ENCODE measurements around the gene PASK. TPM values are rescaled to one million over a fixed set of nuclear protein-coding genes. Genes with fewer than 3 reads are reported as not detected.

Gene PASK
- total and polyA plus RNA-seq, 2 of the 4 experiments (the other 2 are of a cell fraction) = 4.1 TPM

- no peak for ATAC-seq (ENCODE audit: low read depth)
Measured at GRCh38 chr2:241062389-241063092, 86.7 kb downstream of the PASK start.

More at GRCh38 chr2:241062389-241063092, 86.7 kb downstream of the PASK start:
- no peaks in the 10 kb centered on the region for H3K9me3 ChIP-seq (ENCODE audit: control insufficient read depth, insufficient read depth, low read length)
- BruUV-seq (replicated peaks) = no TSS peak
- H3K9me1 ChIP-seq (ENCODE audit: insufficient read depth, low read length) = no peaks in the 10 kb centered on the region
- DNase-seq = no peak
- no peak overlapping the region for H4K8ac ChIP-seq (ENCODE audit: low read depth in 2 of 2, low read length in 2 of 2)
- no peak overlapping the region for H4K91ac ChIP-seq (ENCODE audit: insufficient read depth, low read depth, low read length)
- intact Hi-C loops (cut with micrococcal nuclease) = loop anchor here (5.0 kb wide), 1 partner anchor 150 kb away; no protein-coding TSS in a partner anchor
- no peak overlapping the region for H2BK120ac ChIP-seq (ENCODE audit: low read depth, low read length)
- H3K27ac ChIP-seq (ENCODE audit: insufficient read depth, low read length) = no peak overlapping the region
- H3K4me3 ChIP-seq (ENCODE audit: insufficient read depth, low read depth, low read length) = no peak overlapping the region
- in situ Hi-C loops (cut with MboI; ENCODE audit: low sequenced_read_pairs) = no loop called here
- no peak overlapping the region for H2BK20ac ChIP-seq (ENCODE audit: low read depth, low read length)
- H3K56ac ChIP-seq (ENCODE audit: extremely low read depth, insufficient read depth, low read length) = no peak overlapping the region
- no peak overlapping the region for H3K23ac ChIP-seq (ENCODE audit: low read depth, low read length)
- no peaks in the 10 kb centered on the region for H3K27me3 ChIP-seq (ENCODE audit: control insufficient read depth, insufficient read depth, low read length)
- ChIA-PET POLR2A (ENCODE audit: unreplicated experiment) (no interaction called here), CTCF (no interaction called here)
- no peaks in the 10 kb centered on the region for H3K79me1 ChIP-seq (ENCODE audit: low read depth in 1 of 2, low read length in 2 of 2)
- no peak overlapping the region for H2AK5ac ChIP-seq (ENCODE audit: low read depth, low read length)
- H3K4me2 ChIP-seq (ENCODE audit: low read depth, low read length) = no peak overlapping the region
- no peak overlapping the region for H2BK15ac ChIP-seq (ENCODE audit: low read depth, low read length)
- WGBS, 2 experiments (ENCODE audit: extremely low coverage in 2 of 2, insufficient read length in 1 of 2) = 78% methylated on average over 9 of the region's 15 CpGs; no CpG with 5 or more reads in 1 of the 2 experiments
- no peak overlapping the region for H2AFZ ChIP-seq (replicated peaks; ENCODE audit: low read length, poor library complexity)
- TF ChIP-seq MAZ (IDR thresholded peaks at IDR 0.05; ENCODE audit: borderline replicate concordance, low read depth, low read length) = no peak
- no peak for TF ChIP-seq CEBPB (IDR thresholded peaks at IDR 0.05; ENCODE audit: low read depth, low read length)
- no peak for TF ChIP-seq BHLHE40 (IDR thresholded peaks at IDR 0.05; ENCODE audit: low read depth, low read length)
- TF ChIP-seq POLR2A (IDR thresholded peaks at IDR 0.05; ENCODE audit: low read depth, low read length) = no peak
- TF ChIP-seq CHD1 (IDR thresholded peaks at IDR 0.05; ENCODE audit: low read depth, low read length) = no peak
- H2AK9ac ChIP-seq (replicated peaks; ENCODE audit: low read depth, low read length, poor library complexity) = no peak overlapping the region
- H4K5ac ChIP-seq (ENCODE audit: low read depth, low read length) = no peak overlapping the region
- no peaks in the 10 kb centered on the region for H3K4me1 ChIP-seq (ENCODE audit: control insufficient read depth, insufficient read depth, low read length)
- H3K4ac ChIP-seq (ENCODE audit: low read depth, low read length) = no peak overlapping the region
- no peak overlapping the region for H3K14ac ChIP-seq (replicated peaks; ENCODE audit: low read depth, low read length)
- H3K18ac ChIP-seq (ENCODE audit: low read depth, low read length) = no peak overlapping the region
- no peak overlapping the region for H3K9ac ChIP-seq (ENCODE audit: low read depth, low read length)
- peaks cover 6% of the 10 kb centered on the region; the same call in 1 of the 2 replicates for H3K36me3 ChIP-seq (ENCODE audit: control insufficient read depth, insufficient read depth, low read length)
- no peaks in the 10 kb centered on the region for H4K20me1 ChIP-seq (ENCODE audit: insufficient read depth, low read length)
- no peak overlapping the region for H2BK5ac ChIP-seq (ENCODE audit: low read depth, low read length, poor library complexity, severe bottlenecking)
- dilution Hi-C loops (cut with HindIII; ENCODE audit: low sequenced_read_pairs, unreplicated experiment) = no loop called here

All from IMR-90 (cell line).